Stomach smooth muscle (tissue), 2 donors: ENCODE measurements around the gene CLEC3B.
"Not testable (repeated sequence)": the region's sequence is repeated elsewhere in the genome, so short reads cannot be mapped to it uniquely, and the experiment has no call there.

Experiments
- H3K27ac ChIP-seq: one replicate; pipeline ENCODE4 v1.7.0; 2013; ENCODE audit warnings: mild to moderate bottlenecking, low read length, inconsistent platforms
- H3K27me3 ChIP-seq, 2 donors: one replicate each; pipeline ENCODE4 v1.7.0; 2013; ENCODE audit warnings: low read length in 2 of 2; ENCODE audit not compliant: insufficient read depth in 2 of 2, control insufficient read depth in 1 of 2
- H3K36me3 ChIP-seq, 2 donors: one replicate each; pipeline ENCODE4 v1.7.0; 2013; ENCODE audit warnings: low read length in 2 of 2; ENCODE audit not compliant: control insufficient read depth in 2 of 2, insufficient read depth in 2 of 2
- H3K4me1 ChIP-seq: one replicate; pipeline ENCODE4 v1.7.0; 2013; ENCODE audit warnings: low read length; ENCODE audit not compliant: control insufficient read depth, insufficient read depth
- H3K4me3 ChIP-seq, 2 donors: one replicate each; pipeline ENCODE4 v1.7.0; 2013; ENCODE audit warnings: low read length in 2 of 2
- H3K9ac ChIP-seq, 2 donors: one replicate each; pipeline ENCODE4 v1.7.0; 2013; ENCODE audit warnings: low read length in 2 of 2, mild to moderate bottlenecking in 1 of 2
- H3K9me3 ChIP-seq, 2 donors: one replicate each; pipeline ENCODE4 v1.7.0; 2013; ENCODE audit warnings: low read length in 2 of 2; ENCODE audit not compliant: control insufficient read depth in 2 of 2
- donor health status: healthy.
- donor health status: Pancreatic carcinoma.

Gene CLEC3B

DNA sequence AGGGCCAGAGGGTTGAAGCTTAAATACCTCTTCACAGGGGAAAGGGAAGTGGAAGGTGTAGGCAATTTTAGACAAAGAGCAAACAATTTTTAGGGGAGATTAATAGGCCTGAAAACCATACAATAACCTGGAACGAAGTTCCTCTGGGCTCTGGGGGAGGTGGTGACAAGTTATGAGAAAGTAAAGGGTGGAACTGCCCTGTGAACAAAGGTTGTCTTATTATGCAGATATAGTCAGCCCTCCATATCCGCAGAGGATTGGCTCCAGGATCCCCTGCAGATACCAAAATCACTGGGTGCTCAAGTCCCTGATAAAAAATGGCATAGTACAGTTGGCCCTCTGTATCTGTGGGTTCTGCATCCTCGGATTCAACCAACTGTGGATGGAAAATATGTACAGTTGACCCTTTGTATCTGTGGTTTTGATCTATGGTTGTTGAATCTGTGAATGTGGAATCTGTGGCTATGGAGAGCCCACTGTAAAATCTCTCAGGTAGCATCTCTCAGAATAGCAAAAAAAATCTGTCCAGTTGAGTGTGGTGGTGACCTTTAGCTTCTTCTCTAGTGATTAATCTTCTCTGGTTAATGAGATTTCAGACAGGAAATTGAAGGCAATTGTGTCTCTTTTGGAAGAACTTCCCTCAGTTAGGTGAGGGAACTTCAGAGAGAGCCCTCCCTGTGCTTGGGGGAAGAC lies 40.2 kb downstream of the CLEC3B start:
- Histone ChIP-seq H3K36me3 (no peaks in the 10 kb centered on the region), H3K9ac (no peak overlapping the region), H3K4me1 (peaks cover 2% of the 10 kb centered on the region), H3K9me3 (no peaks in the 10 kb centered on the region), H3K4me3 (no peak overlapping the region), H3K27me3 (no peaks in the 10 kb centered on the region), H3K27ac (no peak overlapping the region)

GRCh38 chr3:45067486-45067885 lies 41.4 kb downstream of the CLEC3B start:
- Histone ChIP-seq H3K9me3 (no peaks in the 10 kb centered on the region), H3K4me3 (no peak overlapping the region), H3K36me3 (no peaks in the 10 kb centered on the region), H3K27me3 (no peaks in the 10 kb centered on the region), H3K9ac (no peak overlapping the region), H3K27ac (no peak overlapping the region), H3K4me1 (peaks cover 2% of the 10 kb centered on the region)

DNA sequence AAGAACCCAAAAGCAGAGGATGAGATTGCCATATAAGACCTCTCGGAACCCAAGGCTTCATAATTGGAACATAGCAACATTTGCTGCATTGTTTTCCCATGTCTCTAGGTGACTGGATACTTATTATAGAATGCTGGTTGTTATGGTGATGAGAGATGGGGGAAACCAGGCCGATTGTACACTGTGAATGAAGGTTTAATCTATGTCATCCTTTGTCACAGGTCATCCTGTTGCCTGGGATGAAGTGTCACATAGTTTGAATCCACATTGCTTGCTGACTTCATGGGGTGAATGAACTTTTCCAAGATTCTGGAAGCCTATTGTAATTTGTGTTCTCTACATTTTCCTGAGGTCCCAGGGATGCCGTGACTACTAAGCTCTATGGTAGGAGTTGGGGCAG lies 41.8 kb downstream of the CLEC3B start:
- H3K27ac ChIP-seq: no peak overlapping the region
- peaks cover 2% of the 10 kb centered on the region for H3K4me1 ChIP-seq
- H3K9ac ChIP-seq: no peak overlapping the region
- no peaks in the 10 kb centered on the region for H3K9me3 ChIP-seq
- H3K4me3 ChIP-seq: no peak overlapping the region
- H3K36me3 ChIP-seq: no peaks in the 10 kb centered on the region
- no peaks in the 10 kb centered on the region for H3K27me3 ChIP-seq

- peaks cover 0 to 2% of the 10 kb centered on the region in 2 donors for H3K9me3 ChIP-seq
- H3K4me3 ChIP-seq: no peak overlapping the region
- H3K9ac ChIP-seq: no peak overlapping the region
- no peaks in the 10 kb centered on the region for H3K27me3 ChIP-seq
- H3K27ac ChIP-seq: no peak overlapping the region
- no peaks in the 10 kb centered on the region for H3K4me1 ChIP-seq
- H3K36me3 ChIP-seq: no peaks in the 10 kb centered on the region
Observed at GRCh38 chr3:45071075-45071474, 45.0 kb downstream of the CLEC3B start.

- Histone ChIP-seq H3K9me3 (peaks cover 0 to 2% of the 10 kb centered on the region in 2 donors), H3K27ac (no peak overlapping the region), H3K36me3 (no peaks in the 10 kb centered on the region), H3K9ac (no peak overlapping the region), H3K4me3 (no peak overlapping the region), H3K27me3 (no peaks in the 10 kb centered on the region), H3K4me1 (peaks cover 2% of the 10 kb centered on the region)
Observed at GRCh38 chr3:45075821-45076625, 49.9 kb downstream of the CLEC3B start.

DNA sequence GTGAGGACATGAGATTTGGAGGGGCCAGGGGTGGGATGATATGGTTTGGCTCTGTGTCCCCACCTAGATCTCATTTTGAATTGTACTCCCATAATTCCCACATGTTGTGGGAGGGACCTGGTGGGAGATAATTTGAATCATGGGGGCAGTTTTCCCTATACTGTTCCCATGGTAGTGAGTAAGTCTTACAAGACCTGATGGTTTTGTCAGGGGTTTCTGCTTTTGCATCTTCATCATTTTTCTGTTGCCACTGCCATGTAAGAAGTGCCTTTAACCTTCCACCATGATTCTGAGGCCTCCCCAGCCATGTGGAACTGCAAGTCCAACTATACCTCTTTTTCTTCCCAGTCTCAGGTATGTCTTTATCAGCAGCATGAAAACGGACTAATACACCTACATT lies 52.2 kb downstream of the CLEC3B start:
- H3K9me3 ChIP-seq, H3K36me3 ChIP-seq, H3K4me3 ChIP-seq, H3K4me1 ChIP-seq, H3K9ac ChIP-seq, H3K27me3 ChIP-seq, H3K27ac ChIP-seq: not testable (repeated sequence)

DNA sequence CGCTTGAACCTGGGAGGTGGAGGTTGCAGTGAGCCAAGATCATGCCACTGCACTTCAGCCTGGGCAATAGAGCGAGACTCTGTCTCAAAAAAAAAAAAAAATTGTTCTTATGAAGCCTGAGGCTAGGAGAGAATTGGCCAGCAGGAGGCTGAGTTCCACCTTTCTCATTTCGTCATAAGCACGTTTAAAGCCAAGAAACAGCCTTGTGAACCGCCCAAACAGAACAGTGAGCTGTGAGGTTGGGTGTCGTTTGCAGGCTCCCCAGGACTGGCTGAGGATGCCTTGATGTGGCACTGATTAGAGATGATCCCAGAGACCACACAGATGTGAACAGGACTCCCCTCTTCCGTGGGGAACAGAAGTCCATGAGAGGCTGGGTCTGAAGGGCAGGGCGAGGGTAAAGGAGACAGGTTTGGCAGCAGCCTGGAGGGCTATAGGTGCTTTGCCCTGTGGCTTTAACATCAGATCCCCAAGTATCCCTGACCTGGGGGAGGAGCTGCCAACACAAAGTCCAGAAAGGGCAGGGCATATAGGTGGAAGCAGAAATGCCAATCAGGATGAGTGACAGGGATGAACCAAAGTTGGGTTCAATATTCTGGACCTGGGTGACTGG lies 52.9 kb downstream of the CLEC3B start:
- Histone ChIP-seq H3K9ac (no peak overlapping the region), H3K4me3 (no peak overlapping the region), H3K36me3 (no peaks in the 10 kb centered on the region), H3K9me3 (no peaks in the 10 kb centered on the region), H3K27me3 (no peaks in the 10 kb centered on the region), H3K4me1 (peaks cover 8% of the 10 kb centered on the region), H3K27ac (no peak overlapping the region)

- Histone ChIP-seq H3K27me3 (no peaks in the 10 kb centered on the region), H3K4me3 (no peak overlapping the region), H3K9ac (no peak overlapping the region), H3K36me3 (no peaks in the 10 kb centered on the region), H3K9me3 (no peaks in the 10 kb centered on the region), H3K27ac (no peak overlapping the region), H3K4me1 (peaks cover 11% of the 10 kb centered on the region)
Observed at GRCh38 chr3:45079715-45080114, 53.6 kb downstream of the CLEC3B start.

DNA sequence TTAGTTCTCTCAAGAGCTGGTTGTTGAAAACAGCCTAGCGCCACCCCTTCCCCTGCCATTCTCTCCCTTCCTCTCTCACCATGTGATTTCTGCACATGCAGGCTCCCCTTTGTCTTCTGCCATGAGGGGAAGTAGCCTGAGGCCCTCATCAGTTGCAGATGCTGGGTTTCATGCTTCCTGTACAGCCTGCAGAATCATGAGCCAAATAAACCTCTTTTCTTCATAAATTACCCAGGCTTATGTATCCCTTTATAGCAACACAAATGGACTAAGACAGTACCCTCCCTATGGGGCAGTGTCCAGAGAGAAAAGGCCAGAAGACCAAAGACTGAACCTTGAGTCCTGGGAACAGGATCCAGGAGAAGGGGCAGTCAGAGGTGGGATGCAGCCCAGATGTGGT lies 54.7 kb downstream of the CLEC3B start:
- Histone ChIP-seq H3K27me3 (no peaks in the 10 kb centered on the region), H3K9ac (no peak overlapping the region), H3K4me1 (peaks cover 18% of the 10 kb centered on the region)

DNA sequence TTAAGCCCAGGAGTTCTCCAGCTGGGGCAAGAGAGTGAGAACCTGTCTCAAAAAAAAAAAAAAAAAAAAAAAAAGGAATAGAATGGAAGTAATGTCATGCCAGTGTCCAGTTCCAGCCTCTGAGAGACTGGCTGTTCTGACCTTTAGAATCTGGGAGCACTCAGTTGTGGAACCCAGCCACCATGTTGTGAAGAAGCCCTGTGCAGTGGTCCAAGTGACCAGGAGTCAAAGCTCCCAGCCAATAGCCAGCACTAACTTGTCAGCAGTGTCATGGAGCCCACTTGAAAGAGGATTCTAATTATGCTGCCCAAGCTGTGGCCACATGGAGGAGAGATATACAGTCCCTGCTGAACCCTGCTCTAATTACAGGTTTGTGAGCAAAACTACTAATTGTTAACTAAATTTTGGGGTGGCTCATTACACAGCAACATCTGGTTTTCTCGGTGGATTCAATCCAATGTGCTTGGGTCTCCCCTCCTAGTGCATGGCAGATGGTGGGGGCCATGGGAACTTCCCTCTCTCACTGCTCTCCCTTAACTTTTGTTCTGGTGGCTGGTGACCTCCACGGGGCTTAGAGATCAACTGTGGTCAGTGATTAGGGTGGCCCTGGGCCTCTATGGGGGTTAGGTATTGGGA lies 55.5 kb downstream of the CLEC3B start:
- H3K27me3 ChIP-seq: no peaks in the 10 kb centered on the region
- H3K9me3 ChIP-seq: no peaks in the 10 kb centered on the region
- H3K4me3 ChIP-seq: no peak overlapping the region
- H3K9ac ChIP-seq: no peak overlapping the region
- H3K27ac ChIP-seq: no peak overlapping the region
- peaks cover 19% of the 10 kb centered on the region for H3K4me1 ChIP-seq
- no peaks in the 10 kb centered on the region for H3K36me3 ChIP-seq

More for the DNA sequence above, 54.7 kb downstream of the CLEC3B start:
- no peak overlapping the region for H3K27ac ChIP-seq
- no peaks in the 10 kb centered on the region for H3K36me3 ChIP-seq
- no peaks in the 10 kb centered on the region for H3K9me3 ChIP-seq
- H3K4me3 ChIP-seq: no peak overlapping the region
